Transverse colon (tissue), 3 donors: ENCODE measurements around the gene GLRX.
"Not testable (repeated sequence)": the region's sequence is repeated elsewhere in the genome, so short reads cannot be mapped to it uniquely, and the experiment has no call there.

ENCODE experiments used
- CTCF ChIP-seq, 5 experiments: fragments of 200-600 bp in 3 of 5; fragments of 450-650 bp in 2 of 5; sonication (generic) in 3 of 5; IDR thresholded peaks; 1 replicate in 2 of 5; 2 replicates in 3 of 5; pipeline ENCODE4 v1.5.1; 2016 to 2017; ENCODE audit warnings: antibody characterized with exemption in 5 of 5, inconsistent platforms in 3 of 5, mild to moderate bottlenecking in 2 of 5, moderate library complexity in 1 of 5
- EP300 ChIP-seq: sonication (generic); formaldehyde crosslinking; IDR thresholded peaks from one replicate; pipeline ENCODE4 v1.6.1; 2017; ENCODE audit warnings: antibody characterized with exemption, low read depth
- POLR2A ChIP-seq: fragments of 450-650 bp; IDR thresholded peaks from one replicate; pipeline ENCODE4 v1.6.1; 2016; ENCODE audit warnings: antibody characterized with exemption, mild to moderate bottlenecking, moderate library complexity

GRCh38 chr5:95836971-95837370 is 14.4 kb upstream of the GLRX start:
- not testable (repeated sequence) for TF ChIP-seq CTCF (IDR thresholded peaks at IDR 0.05); POLR2A; EP300
